RWPE1 (cell line): ENCODE results near the gene THRB.

Source experiments
- CTCF ChIA-PET: fragments of 350-600 bp; sonication (Branson Sonifier 250); formaldehyde crosslinking; extraction: SDS; loops from one replicate; lab custom pipeline; 2021; lab: Yijun Ruan, JAX
- POLR2A ChIA-PET: fragments of 400-600 bp; formaldehyde crosslinking; extraction: SDS; loops from one replicate; lab custom pipeline; 2020; ENCODE audit warnings: antibody characterized with exemption; ENCODE audit not compliant: low non-redundant PET; lab: Yijun Ruan, JAX
- DNase-seq: peaks from one replicate; pipeline ENCODE4 v3.0.0; 2012; ENCODE audit warnings: low spot score
- H3K27ac ChIP-seq: fragments of 450-650 bp; 2 replicates; pipeline ENCODE4 v1.5.1; 2017
- CTCF ChIP-seq: fragments of 450-650 bp; conservative IDR thresholded peaks from 2 replicates; pipeline ENCODE4 v1.5.1; 2017; ENCODE audit warnings: low read depth, mild to moderate bottlenecking

The THRB gene

GRCh38 chr3:24259901-24260512 is 234.6 kb downstream of the THRB start:
- no peak overlapping the region for H3K27ac ChIP-seq
- CTCF ChIA-PET: interaction anchor here (0.5 to 1.1 kb wide), 4 partner anchors 261 to 739 kb away, joined by 3 to 4 read pairs (median 3); no protein-coding TSS in a partner anchor
- no peak for DNase-seq
- POLR2A ChIA-PET: no interaction called here
- no peak for TF ChIP-seq CTCF

GRCh38 chr3:24258727-24259600 is 235.7 kb downstream of the THRB start:
- DNase-seq: no peak
- POLR2A ChIA-PET: no interaction called here
- CTCF ChIA-PET: no interaction called here
- no peak overlapping the region for H3K27ac ChIP-seq
- TF ChIP-seq CTCF: no peak

- no peak overlapping the region for H3K27ac ChIP-seq
- no peak for DNase-seq
- no peak for TF ChIP-seq CTCF
- POLR2A ChIA-PET: no interaction called here
- CTCF ChIA-PET: no interaction called here
Observed at GRCh38 chr3:24258260-24258659, 236.4 kb downstream of the THRB start.

GRCh38 chr3:24255414-24255813 is 239.2 kb downstream of the THRB start:
- CTCF ChIA-PET: no interaction called here
- TF ChIP-seq CTCF: no peak
- no peak for DNase-seq
- POLR2A ChIA-PET: no interaction called here
- no peak overlapping the region for H3K27ac ChIP-seq

- TF ChIP-seq CTCF: no peak
- POLR2A ChIA-PET: no interaction called here
- H3K27ac ChIP-seq: no peak overlapping the region
- CTCF ChIA-PET: interaction anchor here (0.6 kb wide), 1 partner anchor 154 kb away, joined by 3 read pairs; no protein-coding TSS in a partner anchor
- DNase-seq: no peak
Observed at GRCh38 chr3:24254649-24255048, 240.0 kb downstream of the THRB start.

GRCh38 chr3:24253336-24253735 is 241.3 kb downstream of the THRB start:
- POLR2A ChIA-PET: no interaction called here
- CTCF ChIA-PET: no interaction called here
- DNase-seq: no peak
- TF ChIP-seq CTCF: no peak
- no peak overlapping the region for H3K27ac ChIP-seq
